ENCODE data around the gene CECR2.

DNA sequence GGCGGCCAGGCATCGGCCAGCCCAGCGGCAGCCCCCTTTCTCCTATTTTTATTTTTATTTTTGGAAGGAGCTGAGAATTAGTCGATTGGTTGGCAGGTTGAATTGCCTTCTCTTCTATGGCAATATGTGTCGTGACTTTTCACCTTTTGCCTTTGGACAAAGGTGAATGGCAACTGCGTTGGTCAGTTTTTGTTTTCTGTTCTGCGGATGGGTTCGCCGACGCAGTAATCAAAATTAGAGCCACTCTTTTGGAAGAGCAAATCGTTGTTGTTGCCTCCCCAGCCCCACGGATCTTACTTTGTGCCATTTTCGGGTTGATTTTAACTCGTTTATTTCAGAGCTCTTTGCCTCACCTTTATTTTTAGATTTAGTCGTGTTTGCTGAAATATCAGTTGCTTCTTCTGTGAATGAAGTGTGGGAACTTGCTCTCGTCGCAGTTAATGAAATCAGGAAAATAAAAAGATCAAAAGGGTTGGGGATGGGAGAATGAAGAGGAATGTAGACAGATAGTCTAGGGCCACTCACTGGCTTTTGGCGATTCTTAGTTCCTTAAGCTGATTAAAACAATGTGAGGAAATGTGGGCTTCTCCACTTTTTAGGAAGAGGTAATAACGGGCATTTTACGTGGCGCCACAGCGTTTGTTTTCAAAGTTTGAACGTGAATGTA, 1.6 kb downstream of the CECR2 start:
- TF ChIP-seq, protein P1, sequence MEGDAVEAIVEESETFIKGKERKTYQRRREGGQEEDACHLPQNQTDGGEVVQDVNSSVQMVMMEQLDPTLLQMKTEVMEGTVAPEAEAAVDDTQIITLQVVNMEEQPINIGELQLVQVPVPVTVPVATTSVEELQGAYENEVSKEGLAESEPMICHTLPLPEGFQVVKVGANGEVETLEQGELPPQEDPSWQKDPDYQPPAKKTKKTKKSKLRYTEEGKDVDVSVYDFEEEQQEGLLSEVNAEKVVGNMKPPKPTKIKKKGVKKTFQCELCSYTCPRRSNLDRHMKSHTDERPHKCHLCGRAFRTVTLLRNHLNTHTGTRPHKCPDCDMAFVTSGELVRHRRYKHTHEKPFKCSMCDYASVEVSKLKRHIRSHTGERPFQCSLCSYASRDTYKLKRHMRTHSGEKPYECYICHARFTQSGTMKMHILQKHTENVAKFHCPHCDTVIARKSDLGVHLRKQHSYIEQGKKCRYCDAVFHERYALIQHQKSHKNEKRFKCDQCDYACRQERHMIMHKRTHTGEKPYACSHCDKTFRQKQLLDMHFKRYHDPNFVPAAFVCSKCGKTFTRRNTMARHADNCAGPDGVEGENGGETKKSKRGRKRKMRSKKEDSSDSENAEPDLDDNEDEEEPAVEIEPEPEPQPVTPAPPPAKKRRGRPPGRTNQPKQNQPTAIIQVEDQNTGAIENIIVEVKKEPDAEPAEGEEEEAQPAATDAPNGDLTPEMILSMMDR (IDR thresholded peaks at IDR 0.05; ENCODE audit: poor library complexity, severe bottlenecking): no peak
- TF ChIP-seq SMC3 (conservative IDR thresholded peaks at IDR 0.05; ENCODE audit: poor library complexity) (no peak), EZH2 (IDR thresholded peaks at IDR 0.05; ENCODE audit: borderline replicate concordance, insufficient read depth, low read length, poor library complexity, severe bottlenecking) (no peak)
